HG02623 (cell line): Measurements from ENCODE around the gene GMPR2.
"Not testable (repeated sequence)": the region's sequence is repeated elsewhere in the genome, so short reads cannot be mapped to it uniquely, and the experiment has no call there.

ENCODE experiments used
- ATAC-seq: cut with Tn5 transposase; IDR thresholded peaks from one replicate; pipeline ENCODE4 v1.9.1; 2021; ENCODE audit warnings: moderate library complexity; ENCODE audit not compliant: unreplicated experiment

GMPR2 gene

DNA sequence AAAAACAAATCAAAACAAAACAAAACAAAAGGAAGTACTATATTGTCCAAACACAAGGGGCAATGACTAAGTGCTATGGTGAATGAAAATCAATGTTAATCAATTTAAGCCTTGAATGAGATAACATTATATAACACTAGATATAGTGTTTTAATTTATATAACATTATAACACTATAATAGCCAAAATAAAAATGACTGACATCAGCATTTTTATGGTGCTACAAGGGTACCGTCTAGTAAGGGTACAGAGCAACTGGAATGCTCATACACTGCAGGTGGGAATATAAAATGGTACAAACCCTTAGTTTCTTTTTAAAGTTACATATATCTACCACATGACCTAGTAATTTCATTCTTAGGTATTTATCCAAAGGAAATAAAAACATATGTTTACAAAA is 6.3 kb upstream of the GMPR2 start:
- ATAC-seq, result no peak

DNA sequence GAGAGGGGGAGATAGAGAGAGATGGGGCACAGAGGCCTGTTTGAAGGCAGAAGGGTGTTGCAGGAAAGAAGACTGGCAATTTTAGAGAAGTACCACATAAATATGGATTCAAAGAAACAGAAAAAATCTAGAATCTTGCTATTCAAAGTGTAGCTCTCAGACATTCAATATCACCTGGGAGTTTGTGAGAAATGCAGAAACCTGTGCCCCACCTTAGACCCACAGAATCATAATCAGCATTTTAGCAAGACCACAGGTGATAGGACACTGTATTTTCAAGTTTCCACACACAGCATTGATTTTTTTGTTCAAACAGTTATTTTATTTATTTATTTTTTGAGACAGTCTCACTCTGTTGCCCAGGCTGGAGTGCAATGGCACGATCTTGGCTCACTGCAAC is 3.8 kb upstream of the GMPR2 start:
- no peak for ATAC-seq

DNA sequence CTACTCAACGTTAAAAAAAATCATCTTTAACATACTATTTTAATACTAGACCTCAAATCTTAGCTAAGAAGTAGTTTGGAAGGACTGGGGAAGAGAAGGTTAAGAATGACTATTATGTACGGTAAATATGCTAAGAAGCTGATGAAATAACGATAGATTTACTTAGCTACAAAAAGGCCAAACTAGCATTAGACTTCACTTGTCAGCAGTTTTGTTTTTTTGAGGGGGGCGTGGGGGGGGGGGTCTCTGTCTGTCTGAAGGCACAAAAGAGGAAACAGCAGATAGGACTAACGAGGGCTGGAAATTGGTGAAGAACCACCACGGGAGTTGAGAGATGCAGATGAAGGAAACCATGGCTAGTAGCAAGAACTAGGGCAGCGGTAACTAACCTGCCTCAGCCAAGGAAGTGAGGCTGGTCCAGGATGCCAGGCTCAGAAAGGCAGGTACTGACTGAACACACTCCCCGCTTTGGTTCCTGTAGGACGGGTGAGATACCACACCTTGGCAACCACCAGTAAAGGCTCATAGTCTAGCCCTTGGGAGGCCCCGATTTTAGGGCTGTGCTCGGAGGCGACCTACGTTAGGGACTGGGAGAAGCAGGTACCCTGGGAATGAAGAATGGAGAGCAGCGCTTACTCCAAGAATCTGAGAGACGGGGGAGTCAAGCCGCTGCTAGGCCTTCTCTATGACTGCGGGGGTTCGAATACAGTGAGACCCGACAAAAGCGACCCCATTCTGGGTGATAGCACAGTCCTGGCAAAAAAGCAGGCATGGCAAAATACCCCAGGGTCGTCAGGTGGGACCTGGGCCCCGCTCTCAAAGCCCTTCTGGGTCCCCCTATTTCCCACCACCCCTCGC is 1.2 kb upstream of the GMPR2 start:
- no peak for ATAC-seq

DNA sequence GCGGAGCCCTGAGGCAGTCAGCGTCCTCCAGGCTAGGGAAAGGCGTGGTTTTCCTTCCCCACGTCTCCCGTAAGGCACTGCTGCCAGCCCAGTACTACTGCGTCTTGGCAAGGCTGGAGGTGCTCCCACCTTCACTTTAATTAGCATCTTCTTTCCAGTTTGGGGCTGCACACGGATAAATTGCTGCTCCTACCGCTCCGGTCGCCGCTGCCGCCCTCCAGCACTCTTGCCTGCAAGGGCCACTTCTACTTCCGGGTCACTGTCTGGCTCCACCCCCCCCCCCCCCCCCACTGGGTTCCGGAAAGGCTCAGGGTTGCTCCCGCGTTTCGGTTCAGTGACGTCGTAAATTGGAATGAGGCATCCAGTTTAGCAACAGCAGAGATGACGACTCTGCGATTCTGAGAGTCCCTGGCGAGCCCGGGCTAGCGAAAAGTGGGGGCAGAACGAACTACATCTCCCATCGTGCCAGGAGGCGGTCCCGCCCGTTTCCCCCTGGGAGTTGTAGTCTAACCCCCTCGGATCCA is 546 bp upstream of the GMPR2 start, which contains the start of gene NEDD8:
TSS of gene NEDD8 (minus strand) at position 247 of the 524 bp plus-strand sequence. CDS start at position 147, 100 bp downstream.
- ATAC-seq, result peak; percentile 65

DNA sequence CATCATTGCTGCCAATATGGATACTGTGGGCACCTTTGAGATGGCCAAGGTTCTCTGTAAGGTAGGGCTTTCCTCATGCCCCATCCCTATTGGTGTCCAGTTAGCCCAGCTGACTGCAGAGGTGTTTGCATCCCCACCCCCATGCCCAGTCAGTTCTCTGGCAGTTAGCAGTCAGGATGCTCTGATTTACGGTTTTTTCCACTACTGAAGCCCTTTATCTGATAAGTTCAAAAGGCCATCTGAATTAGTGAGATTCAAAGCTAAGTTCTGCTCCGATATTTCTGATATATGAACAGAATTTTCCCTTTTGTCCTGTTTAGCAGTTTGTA is 773 bp downstream of the GMPR2 start:
- ATAC-seq, result no peak

DNA sequence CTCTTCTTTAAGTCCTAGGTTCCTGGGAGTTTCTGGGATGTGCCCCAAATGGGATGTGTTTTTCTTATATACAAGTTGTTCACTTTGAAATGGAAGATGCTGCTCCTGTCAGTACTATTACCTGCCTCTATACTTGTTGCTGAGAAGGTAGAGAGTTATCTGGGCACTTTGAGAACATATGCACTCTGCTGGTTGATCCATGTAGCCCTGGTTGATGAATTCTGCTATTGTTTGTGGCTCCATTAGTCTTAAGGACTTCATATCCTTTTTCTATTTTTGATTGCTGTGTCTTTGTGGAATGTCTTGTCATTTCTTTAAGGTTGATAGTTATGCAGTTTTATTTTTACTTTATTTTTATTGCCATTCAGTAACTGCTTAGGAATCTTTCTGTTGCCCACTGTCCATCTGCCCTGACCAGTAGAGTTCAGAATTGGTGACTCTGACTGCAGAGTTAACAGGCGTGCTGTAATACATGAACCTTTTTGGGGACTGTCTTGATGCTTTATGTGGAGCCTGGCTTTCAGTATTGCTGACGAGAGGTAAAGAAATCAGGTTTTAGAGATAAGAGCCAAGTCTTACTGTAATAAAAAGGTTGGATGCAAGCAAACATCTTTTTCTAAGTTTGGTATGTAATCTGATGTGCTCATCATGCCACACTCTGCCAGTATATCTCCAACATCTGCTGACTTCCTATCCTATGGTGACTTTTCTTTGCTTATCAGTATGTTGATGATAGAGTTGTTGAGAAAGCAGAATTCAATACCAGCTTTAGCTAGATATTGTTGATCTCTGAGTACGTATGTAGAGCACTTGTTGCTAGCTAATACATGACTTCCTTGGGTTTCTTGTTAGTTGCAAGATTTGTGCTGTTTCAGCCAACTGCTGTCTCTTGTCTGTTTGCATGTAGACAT is 1.6 kb downstream of the GMPR2 start:
- no peak for ATAC-seq

DNA sequence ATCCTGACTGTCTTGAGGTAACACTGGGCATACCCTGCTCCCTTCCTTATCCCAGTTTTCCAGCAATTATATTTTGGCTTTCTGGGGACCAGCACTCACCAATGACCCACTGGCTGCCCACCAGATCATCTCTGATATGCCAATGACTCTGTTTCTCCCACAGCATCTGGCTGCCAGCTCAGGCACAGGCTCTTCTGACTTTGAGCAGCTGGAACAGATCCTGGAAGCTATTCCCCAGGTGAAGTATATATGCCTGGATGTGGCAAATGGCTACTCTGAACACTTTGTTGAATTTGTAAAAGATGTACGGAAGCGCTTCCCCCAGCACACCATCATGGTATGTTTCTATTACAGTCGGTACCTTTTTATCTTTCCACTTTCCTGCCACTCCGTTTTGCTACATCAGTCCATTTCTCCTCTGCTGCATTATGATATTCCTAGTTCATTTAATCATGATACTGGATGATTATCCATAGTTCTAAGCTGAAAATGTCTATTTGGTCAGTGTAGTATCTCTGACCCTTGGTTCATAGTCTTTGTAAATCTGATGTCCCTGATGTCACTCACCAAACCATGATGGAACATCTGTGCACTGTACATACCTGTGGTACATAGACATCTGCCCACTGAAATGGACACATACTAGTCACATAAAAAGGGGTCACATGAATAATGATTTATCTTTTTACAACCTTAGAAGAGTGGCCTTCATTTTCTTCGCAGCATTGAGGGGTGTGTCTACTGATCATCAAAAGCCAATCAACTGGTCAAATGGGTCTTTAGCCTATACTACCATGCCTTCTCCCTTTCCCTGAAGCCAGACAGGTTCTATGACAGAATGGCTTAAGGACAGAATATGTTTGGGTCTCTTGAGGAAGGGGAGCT is 3.3 kb downstream of the GMPR2 start:
- ATAC-seq, result no peak

DNA sequence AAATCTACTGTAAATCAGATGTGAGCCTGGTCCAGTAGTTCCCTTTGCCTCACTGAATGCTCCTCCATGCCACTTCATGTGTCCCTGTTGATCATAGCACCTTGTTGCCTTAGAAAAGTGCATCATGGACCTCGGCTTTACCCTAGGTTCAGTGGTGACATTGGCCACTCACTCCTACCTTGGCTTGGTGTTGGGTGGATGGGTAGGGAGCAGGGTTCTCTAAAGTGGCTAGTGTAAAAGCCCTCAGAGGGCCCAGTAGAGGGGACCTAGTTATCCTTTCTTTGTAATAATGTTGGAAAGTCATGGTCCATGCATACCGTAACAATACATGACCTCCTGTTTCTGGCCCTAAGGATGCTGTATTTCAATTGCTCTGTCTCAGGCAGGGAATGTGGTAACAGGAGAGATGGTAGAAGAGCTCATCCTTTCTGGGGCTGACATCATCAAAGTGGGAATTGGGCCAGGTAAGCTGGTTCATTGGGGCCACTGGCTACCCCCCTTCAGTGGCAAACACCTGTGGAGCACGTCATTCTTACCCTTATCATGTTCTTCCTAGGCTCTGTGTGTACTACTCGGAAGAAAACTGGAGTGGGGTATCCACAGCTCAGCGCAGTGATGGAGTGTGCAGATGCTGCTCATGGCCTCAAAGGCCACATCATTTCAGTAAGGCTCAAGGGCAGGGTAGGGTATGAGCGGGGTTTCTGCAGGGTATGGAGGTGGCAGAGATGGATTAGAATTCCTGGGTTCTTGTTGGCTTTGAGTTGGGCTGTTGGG is 4.1 kb downstream of the GMPR2 start:
- no peak for ATAC-seq

DNA sequence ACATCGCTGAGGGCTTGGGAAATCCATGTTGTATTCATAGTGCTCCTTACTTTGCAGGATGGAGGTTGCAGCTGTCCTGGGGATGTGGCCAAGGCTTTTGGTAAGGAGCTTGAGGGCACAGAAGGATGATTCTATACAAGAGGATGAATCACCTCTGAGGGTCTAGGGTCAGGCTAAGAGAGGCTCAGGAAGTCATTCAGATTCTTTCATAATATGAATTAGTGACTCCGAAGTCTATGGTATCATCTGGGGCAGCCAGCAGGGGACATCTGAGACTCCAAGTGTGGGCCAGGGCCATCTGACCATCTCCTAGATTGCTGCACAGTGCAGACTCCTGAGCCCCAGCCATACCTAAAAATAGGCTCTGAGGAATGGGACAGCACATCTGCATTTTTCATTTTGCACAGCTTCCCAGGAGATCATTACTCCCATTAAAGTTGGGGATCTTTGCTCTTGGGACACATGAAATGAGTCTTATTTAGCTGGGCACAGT is 4.8 kb downstream of the GMPR2 start:
- ATAC-seq, result no peak

DNA sequence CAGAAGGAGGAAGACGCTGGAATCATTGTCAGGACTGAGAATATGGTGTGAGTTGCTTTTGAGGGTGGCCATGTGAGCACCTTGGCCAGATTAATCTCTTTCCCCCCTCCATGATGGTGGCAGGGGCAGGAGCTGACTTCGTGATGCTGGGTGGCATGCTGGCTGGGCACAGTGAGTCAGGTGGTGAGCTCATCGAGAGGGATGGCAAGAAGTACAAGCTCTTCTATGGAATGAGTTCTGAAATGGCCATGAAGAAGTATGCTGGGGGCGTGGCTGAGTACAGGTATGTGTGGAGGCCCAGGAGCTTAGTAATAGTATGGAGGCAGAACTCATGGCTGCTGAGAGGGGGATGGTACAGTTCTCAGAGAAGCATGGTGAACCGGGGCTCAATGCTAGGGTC is 5.4 kb downstream of the GMPR2 start:
- ATAC-seq, result no peak

DNA sequence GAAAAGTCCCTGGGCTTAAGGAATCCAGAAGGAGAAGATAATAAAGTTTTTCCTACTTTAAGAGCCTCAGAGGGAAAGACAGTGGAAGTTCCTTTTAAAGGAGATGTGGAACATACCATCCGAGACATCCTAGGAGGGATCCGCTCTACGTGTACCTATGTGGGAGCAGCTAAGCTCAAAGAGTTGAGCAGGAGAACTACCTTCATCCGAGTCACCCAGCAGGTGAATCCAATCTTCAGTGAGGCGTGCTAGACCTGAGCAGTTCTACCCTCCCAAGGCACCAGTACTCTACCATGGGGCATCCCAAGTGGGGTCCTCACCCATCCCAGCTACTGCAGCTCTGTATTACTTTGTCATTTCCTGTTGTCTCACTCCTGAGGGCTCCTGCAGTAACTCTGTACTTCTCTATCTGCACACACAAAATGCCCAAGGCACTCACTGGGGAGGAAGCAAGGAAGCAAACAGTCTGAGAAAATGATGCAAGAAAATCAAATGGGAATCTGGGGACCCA is 5.9 kb downstream of the GMPR2 start:
- no peak for ATAC-seq

DNA sequence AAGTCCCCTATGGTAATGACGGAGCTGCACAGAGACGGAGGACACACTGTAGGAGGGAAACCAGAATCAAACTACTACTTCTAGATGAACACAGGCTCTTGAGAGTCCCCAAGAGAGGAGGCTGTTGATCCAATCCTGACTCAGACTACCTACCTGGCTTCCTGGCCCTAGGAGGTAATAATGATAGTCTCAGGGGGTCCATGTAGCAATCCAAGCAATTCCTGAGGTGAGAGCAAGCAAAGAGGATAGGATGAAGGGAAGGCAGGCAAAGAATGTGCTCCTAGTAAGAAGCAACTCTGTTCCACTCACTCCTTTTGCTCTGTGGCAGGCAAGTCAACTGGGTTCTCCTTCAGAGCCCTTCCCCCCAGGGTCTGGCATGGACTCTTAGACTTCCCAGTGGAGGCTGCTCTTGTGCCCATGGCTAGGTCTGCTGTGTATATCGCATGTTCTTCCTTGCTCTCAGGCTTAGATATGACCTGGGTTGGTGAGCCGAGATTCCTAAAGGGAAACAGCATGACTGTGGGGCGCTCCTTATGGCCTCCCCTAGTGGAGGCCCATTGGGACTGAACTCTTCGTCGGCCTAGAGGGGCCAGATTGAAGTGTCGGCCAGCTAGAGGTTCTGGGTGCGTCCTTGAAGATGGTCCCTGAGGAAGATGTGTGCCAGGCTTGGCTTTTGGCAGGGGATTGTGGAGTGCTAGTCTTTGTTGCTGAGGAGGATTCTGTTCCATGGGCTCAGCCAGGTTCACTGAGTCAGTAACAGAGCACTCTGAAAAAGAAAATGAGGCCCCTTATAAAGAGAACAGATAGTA is 7.6 kb downstream of the GMPR2 start:
- no peak for ATAC-seq

DNA sequence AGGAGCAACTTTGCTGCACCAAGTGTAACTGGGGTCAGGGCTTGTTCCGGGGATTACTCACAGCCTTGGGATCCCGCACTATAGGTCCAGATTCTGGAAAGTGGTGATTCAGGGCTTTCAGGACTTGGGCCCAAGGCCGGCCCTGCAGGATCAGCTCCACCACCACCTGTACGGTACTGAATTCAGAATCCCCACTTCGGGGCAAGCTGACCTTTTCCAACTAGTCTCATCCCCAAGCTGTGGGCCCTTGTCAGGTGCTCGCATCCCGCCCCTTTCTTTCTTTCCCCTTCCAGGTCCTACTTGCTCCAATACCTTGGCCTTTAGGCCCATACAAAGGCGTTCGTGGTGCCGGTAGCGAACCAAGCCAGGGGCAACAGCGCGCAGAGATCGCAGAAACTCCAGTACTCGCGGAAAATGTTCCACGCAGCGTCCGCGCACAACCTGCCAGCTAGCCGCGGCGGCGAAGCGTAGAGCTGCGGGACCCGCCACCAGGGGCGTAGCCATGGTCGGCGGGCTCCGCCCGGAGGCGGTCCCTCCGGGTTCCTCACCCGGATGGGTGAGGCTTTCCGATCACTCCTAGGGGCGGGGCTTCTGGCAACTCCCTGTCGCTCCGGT is 9.2 kb downstream of the GMPR2 start:
- ATAC-seq, result peak; percentile 81

DNA sequence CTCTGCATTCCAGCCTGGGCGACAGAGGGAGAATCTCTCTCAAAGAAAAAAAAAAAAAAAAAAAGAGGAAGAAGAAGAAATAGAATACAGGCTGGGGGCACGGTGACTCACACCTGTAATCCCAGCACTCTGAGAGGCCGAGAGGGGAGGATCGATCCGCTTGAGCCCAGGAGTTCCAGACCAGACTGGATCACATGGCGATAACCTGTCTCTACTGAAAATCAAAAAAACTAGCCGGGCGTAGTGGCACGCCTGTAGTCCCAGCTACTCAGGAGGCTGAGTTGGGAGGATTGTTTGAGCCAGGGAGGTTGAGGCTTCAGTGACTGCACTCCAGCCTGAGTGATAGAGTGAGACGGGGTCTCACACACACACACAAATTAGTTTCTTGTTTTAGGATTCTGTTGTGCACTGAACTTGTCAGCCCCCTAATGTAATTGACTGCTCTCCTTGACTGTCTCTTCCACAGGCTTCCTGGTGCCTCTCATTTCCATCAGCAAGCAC is 10.7 kb downstream of the GMPR2 start:
- ATAC-seq, result no peak

DNA sequence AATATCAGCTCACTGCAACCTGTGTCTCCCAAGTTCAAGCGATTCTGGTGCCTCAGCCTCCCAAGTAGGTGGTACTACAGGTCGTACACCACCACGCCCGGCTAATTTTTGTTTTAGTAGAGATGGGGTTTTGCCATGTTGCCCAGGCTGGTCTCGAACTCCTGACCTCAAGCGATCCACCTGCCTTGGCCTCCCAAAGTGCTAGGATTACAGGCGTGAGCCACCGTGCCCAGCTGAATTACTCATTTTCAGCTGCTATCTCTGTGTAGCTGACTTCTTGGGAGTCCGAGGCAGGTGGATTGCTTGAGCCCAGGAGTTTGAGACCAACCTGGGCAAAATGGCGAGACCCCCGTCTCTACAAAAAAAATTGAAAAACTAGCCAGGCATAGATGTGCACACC is 12.6 kb downstream of the GMPR2 start:
- ATAC-seq, result not testable (repeated sequence)

DNA sequence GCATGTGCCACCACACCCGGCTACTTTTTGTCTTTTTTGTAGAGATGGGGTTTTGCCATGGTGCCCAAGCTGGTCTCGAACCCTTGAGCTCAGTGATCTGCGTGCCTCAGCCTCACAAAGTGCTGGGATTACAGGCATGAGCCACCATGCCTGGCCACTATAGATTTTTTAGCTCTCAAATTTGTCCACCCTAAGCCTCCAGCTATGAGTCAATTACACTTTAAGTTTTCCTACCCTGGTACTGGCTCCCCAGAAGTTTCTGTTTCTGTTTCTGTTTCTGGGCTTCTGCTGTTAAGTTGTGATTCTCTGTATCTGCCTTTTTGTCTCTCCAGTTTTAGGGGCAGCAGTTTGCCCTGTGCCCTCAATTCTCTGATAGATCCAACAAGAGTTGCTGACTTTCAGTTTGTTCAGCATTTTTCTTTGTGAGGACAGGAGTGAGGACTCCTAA is 14.1 kb downstream of the GMPR2 start:
- no peak for ATAC-seq

DNA sequence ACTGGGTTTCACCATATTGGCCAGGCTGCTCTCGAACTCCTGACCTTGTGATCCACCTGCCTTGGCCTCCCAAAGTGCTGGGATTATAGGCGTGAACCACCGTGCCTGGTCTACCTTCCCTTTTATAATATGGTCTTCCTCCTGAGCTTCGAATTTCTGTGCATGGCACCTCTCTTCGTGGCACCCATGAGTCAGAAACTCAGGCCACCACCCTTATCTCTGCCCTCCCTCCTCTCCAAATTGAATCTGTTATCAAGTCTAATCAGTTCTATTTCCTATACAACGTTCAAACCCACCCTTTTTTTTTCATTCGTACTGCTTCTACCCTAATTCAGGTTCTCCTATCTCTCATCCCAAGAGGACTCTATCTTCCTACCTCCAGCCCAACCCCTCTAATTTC is 14.7 kb downstream of the GMPR2 start:
- ATAC-seq, result no peak
